ENCODE measurements around the gene THEM4. TPM values are rescaled to one million over a fixed set of nuclear protein-coding genes. Genes with fewer than 3 reads are reported as not detected.

Gene THEM4
- total and polyA plus RNA-seq, 12 donors = 13.9 to 32.5 (median 16.2) TPM

DNA sequence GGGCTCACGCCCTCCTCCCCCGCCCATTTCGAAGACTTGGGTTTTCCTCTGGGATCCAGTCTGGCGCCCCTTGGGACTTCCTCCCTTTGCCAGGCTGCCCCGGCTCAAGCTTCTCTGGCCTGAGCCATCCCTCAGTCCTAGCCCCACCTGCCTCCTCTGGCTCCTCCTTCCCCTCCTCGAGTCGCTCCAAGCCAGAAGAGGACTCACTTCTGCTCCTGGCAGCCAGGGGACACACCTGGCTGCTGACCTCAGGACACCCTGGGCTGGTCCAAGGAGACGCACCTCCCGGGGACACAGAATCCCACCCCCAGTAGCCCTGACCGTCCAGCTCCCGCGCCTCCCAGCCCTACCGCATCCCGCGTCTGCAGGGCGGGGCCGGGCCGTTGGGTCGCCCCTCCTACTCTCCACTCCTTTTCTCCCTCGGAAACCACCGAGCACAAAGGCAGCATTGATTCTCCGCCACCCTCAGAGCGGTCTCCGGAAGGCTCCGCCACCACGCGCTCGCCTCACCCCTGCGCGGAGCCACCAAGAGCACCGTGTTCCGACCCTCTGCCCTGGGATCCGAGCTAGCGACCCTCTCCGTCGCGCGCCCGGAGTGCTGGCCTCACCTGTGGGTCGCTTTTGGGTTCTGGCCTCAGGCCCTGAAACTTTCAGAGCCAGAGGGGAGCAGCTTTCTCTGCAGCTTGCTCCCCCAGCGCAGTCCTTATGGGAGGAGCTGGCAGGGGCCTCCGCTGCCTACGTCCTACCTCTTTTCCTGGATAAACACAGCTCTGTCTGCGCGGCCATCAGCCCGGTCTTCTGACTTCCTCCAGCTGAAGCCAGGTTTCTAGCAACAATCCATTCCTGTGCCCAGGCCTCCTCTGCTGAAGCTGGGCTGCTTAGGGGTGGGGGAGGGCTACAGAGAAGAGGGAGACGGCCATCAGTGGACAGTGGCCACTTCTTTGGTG lies 69.6 kb downstream of the THEM4 start, which contains the start of gene C2CD4D:
Gene C2CD4D (minus strand): TSS at position 364 of the 947 bp plus-strand sequence. CDS start 831 bp downstream, outside the sequence.
- Histone ChIP-seq H3K27ac (peak within 1 kb of the TSS in 5 of 10 donors; percentile 20 to 56 (median 47)), H3K27me3 (peaks cover 13 to 66% (median 44%) of the 10 kb centered on the region in 7 donors), H3K9me3 (no peaks in the 10 kb centered on the region), H3K36me3 (no peaks in the 10 kb centered on the region), H3K4me1 (peaks cover 6 to 29% (median 21%) of the 10 kb centered on the region in 9 donors), H3K4me3 (peak within 1 kb of the TSS in 9 of 10 donors; percentile 36 to 58 (median 50))
- 4 to 8% methylated on average over 47 of the region's 47 CpGs for WGBS, 2 donors
- DNase-seq = peak in 1 of 2 donors; percentile 31
- peak; percentile 45 to 69 (median 58) for ATAC-seq
- no peak for TF ChIP-seq CTCF (IDR thresholded peaks at IDR 0.05)
- intact Hi-C loops (cut with DNase I) = loop anchor here in 7 of 10 donors (5.0 to 10.0 kb wide), 9 partner anchors 145 to 395 kb away; partner anchors contain the start of gene POGZ (in 1 of the 7)

GRCh38 chr1:151839082-151839412 lies 70.3 kb downstream of the THEM4 start:
- no peak for DNase-seq
- peak in 3 of 8 donors; percentile 2 to 5 (median 5) for ATAC-seq
- Histone ChIP-seq H3K4me1 (peaks cover 6 to 29% (median 21%) of the 10 kb centered on the region in 9 donors), H3K4me3 (peak overlapping the region in 9 of 10 donors; percentile 36 to 58 (median 50)), H3K27me3 (peaks cover 13 to 61% (median 43%) of the 10 kb centered on the region in 7 donors), H3K36me3 (no peaks in the 10 kb centered on the region), H3K9me3 (no peaks in the 10 kb centered on the region), H3K27ac (peak overlapping the region in 1 of 10 donors; percentile 20)
- WGBS, 2 donors = 11% methylated on average over 16 of the region's 16 CpGs
- intact Hi-C loops (cut with DNase I) = loop anchor here in 7 of 10 donors (5.0 to 10.0 kb wide), 9 partner anchors 144 to 394 kb away; partner anchors contain the start of gene POGZ (in 1 of the 7)
- no peak for TF ChIP-seq CTCF (IDR thresholded peaks at IDR 0.05)

- intact Hi-C loops (cut with DNase I) = loop anchor here in 7 of 10 donors (5.0 to 10.0 kb wide), 9 partner anchors 144 to 394 kb away; partner anchors contain the start of gene POGZ (in 1 of the 7)
- Histone ChIP-seq H3K4me3 (peak overlapping the region; percentile 28 to 58 (median 50)), H3K4me1 (peaks cover 6 to 33% (median 21%) of the 10 kb centered on the region in 9 donors), H3K36me3 (no peaks in the 10 kb centered on the region), H3K9me3 (no peaks in the 10 kb centered on the region), H3K27ac (peak overlapping the region in 1 of 10 donors; percentile 56), H3K27me3 (peaks cover 13 to 61% (median 43%) of the 10 kb centered on the region in 7 donors)
- ATAC-seq (peak in 4 of 8 donors; percentile 23 to 58 (median 40)), DNase-seq (peak in 1 of 2 donors; percentile 28)
- no peak for TF ChIP-seq CTCF (IDR thresholded peaks at IDR 0.05)
- WGBS, 2 donors = 1 to 2% methylated on average over 87 to 117 of the region's 117 CpGs
Measured at GRCh38 chr1:151838222-151839081, 70.9 kb downstream of the THEM4 start.

Measured in heart right ventricle (tissue), 16 donors.